Cerebellar nuclear complex (tissue), 1 donor: ENCODE results near the gene SETD1A.

Experiments
- DNase-seq, 2 experiments: peaks; one replicate each; lab custom pipeline; 2025; lab: John Stamatoyannopoulos, UW

The SETD1A gene

GRCh38 chr16:30982548-30983288, 25.2 kb downstream of the SETD1A start:
- no peak for DNase-seq

GRCh38 chr16:30983289-30983889, 25.8 kb downstream of the SETD1A start:
- no peak for DNase-seq

- DNase-seq, result no peak
Observed at GRCh38 chr16:30983898-30984610, 26.5 kb downstream of the SETD1A start.

- DNase-seq, result peak in 1 of 2 experiments; percentile 31
Observed at GRCh38 chr16:30984669-30985400, 27.3 kb downstream of the SETD1A start, which contains the start of gene HSD3B7. Gene HSD3B7, plus strand, starts transcription at chr16:30985207. Its CDS starts 452 bp downstream, at chr16:30985659.

GRCh38 chr16:30985401-30986128, 28.0 kb downstream of the SETD1A start:
- no peak for DNase-seq

GRCh38 chr16:30986129-30986991, 28.8 kb downstream of the SETD1A start:
- no peak for DNase-seq

- DNase-seq, result no peak
Observed at GRCh38 chr16:30987581-30988190, 30.1 kb downstream of the SETD1A start.

- DNase-seq, result no peak
Observed at GRCh38 chr16:30989469-30990047, 32.0 kb downstream of the SETD1A start.

GRCh38 chr16:30990105-30990504, 32.6 kb downstream of the SETD1A start:
- no peak for DNase-seq

- no peak for DNase-seq
Observed at GRCh38 chr16:30991052-30991451, 33.5 kb downstream of the SETD1A start.

GRCh38 chr16:30992276-30992780, 34.8 kb downstream of the SETD1A start:
- DNase-seq, result no peak

- DNase-seq, result no peak
Observed at GRCh38 chr16:30992931-30993816, 35.6 kb downstream of the SETD1A start.

GRCh38 chr16:30995927-30996323, 38.4 kb downstream of the SETD1A start:
- DNase-seq, result no peak

- DNase-seq, result no peak
Observed at GRCh38 chr16:30996324-30996984, 38.9 kb downstream of the SETD1A start.

- no peak for DNase-seq
Observed at GRCh38 chr16:30996985-30997724, 39.6 kb downstream of the SETD1A start.

- DNase-seq, result no peak
Observed at GRCh38 chr16:30997725-30998711, 40.5 kb downstream of the SETD1A start.
